Measurements from ENCODE around the gene TMED4. TPM values are rescaled to one million over a fixed set of nuclear protein-coding genes. Genes with fewer than 3 reads are reported as not detected.

TMED4 gene
- total RNA-seq, 4 donors from 2014 or later = 226 to 303 (median 254) TPM

- Histone ChIP-seq H3K27me3 (no peaks in the 10 kb centered on the region), H3K4me1 (no peaks in the 10 kb centered on the region), H3K27ac (no peak overlapping the region), H3K4me3 (no peak overlapping the region), H3K9me3 (no peaks in the 10 kb centered on the region), H3K36me3 (no peaks in the 10 kb centered on the region)
- in situ Hi-C loops (cut with MboI; ENCODE audit: low pct_ligation_motif_present in 1 of 4, low pct_unique_long_range_greater_than_20kb in 1 of 4, low sequenced_read_pairs in 3 of 4) = no loop called here
- 25 to 37% methylated on average over 5 to 6 of the region's 6 CpGs for WGBS, 2 donors (ENCODE audit: low coverage in 1 of 2)
- TF ChIP-seq POLR2AphosphoS5 (IDR thresholded peaks at IDR 0.05) (no peak), EP300 (IDR thresholded peaks at IDR 0.05; ENCODE audit: low read depth) (no peak), POLR2A (IDR thresholded peaks at IDR 0.05) (no peak), CTCF (IDR thresholded peaks at IDR 0.05) (no peak)
- DNase-seq = no peak
- intact Hi-C loops (cut with DNase I; ENCODE audit: low total_unique reads) = no loop called here
These were observed 34.3 kb downstream of the TMED4 start for GRCh38 chr7:44547536-44548231.

- Histone ChIP-seq H3K27ac (no peak overlapping the region), H3K4me3 (no peak overlapping the region), H3K9me3 (no peaks in the 10 kb centered on the region), H3K4me1 (no peaks in the 10 kb centered on the region), H3K36me3 (no peaks in the 10 kb centered on the region), H3K27me3 (no peaks in the 10 kb centered on the region)
- no peak for DNase-seq
- 91% methylated on average over 6 of the region's 6 CpGs; no CpG with 5 or more reads in 1 of the 2 donors for WGBS, 2 donors (ENCODE audit: low coverage in 1 of 2)
- intact Hi-C loops (cut with DNase I; ENCODE audit: low total_unique reads) (no loop called here), in situ Hi-C loops (cut with MboI; ENCODE audit: low pct_ligation_motif_present in 1 of 4, low pct_unique_long_range_greater_than_20kb in 1 of 4, low sequenced_read_pairs in 3 of 4) (no loop called here)
- no peak for TF ChIP-seq POLR2A (IDR thresholded peaks at IDR 0.05)
- no peak for TF ChIP-seq POLR2AphosphoS5 (IDR thresholded peaks at IDR 0.05)
- no peak for TF ChIP-seq EP300 (IDR thresholded peaks at IDR 0.05; ENCODE audit: low read depth)
- no peak for TF ChIP-seq CTCF (IDR thresholded peaks at IDR 0.05)
These were observed 40.0 kb downstream of the TMED4 start for GRCh38 chr7:44541876-44542610.

GRCh38 chr7:44541028-44541869 is 40.8 kb downstream of the TMED4 start, which contains the start of gene NPC1L1:
TSS of gene NPC1L1 (minus strand) at chr7:44541330. CDS start at chr7:44541259, 71 bp downstream.
- H3K4me3 ChIP-seq = no peak within 1 kb of the TSS
- intact Hi-C loops (cut with DNase I; ENCODE audit: low total_unique reads) (no loop called here), in situ Hi-C loops (cut with MboI; ENCODE audit: low pct_ligation_motif_present in 1 of 4, low pct_unique_long_range_greater_than_20kb in 1 of 4, low sequenced_read_pairs in 3 of 4) (no loop called here)

More at GRCh38 chr7:44541028-44541869, 40.8 kb downstream of the TMED4 start, which contains the start of gene NPC1L1:
- 83% methylated on average over 18 of the region's 20 CpGs; no CpG with 5 or more reads in 1 of the 2 donors for whole genome bisulfite sequencing, 2 donors (ENCODE audit: low coverage in 1 of 2)
- H3K27ac ChIP-seq = no peak within 1 kb of the TSS
- TF ChIP-seq CTCF (IDR thresholded peaks at IDR 0.05) (no peak), EP300 (IDR thresholded peaks at IDR 0.05; ENCODE audit: low read depth) (no peak), POLR2AphosphoS5 (IDR thresholded peaks at IDR 0.05) (no peak), POLR2A (IDR thresholded peaks at IDR 0.05) (no peak)
- no peaks in the 10 kb centered on the region for H3K4me1 ChIP-seq
- H3K27me3 ChIP-seq = no peaks in the 10 kb centered on the region
- no peaks in the 10 kb centered on the region for H3K9me3 ChIP-seq
- H3K36me3 ChIP-seq = no peaks in the 10 kb centered on the region
- no peak for DNase-seq

Measured in transverse colon (tissue), 4 donors.